Cardiac septum (tissue), 1 donor: Measurements from ENCODE around the gene NR6A1. TPM values are rescaled to one million over a fixed set of nuclear protein-coding genes. Genes with fewer than 3 reads are reported as not detected.

Source experiments
- DNase-seq: peaks from one replicate; pipeline ENCODE4 v3.0.0-alpha.2; 2020; ENCODE audit warnings: low spot score
- intact Hi-C: fragments of 100-400 bp; cut with DNase I; formaldehyde crosslinking; loops from one replicate; pipeline ENCODE4 v1.14.0; 2022
- total RNA-seq: library from RNA; stranded (reverse); fragmentation: NEBNext Ultra II Directional; extraction: Animal tissue kit (Norgen Biotek cat#: 25700); gene quantifications from one replicate; pipeline ENCODE4 v1.2.1, GENCODE V29; 2021
- donor health status: DM: no; HTN: no; CAD: no.

NR6A1 gene
- total RNA-seq, 1 donor from 2014 or later, result 2.2 TPM

GRCh38 chr9:124799274-124800006 is 28.3 kb upstream of the NR6A1 start:
- no peak for DNase-seq
- intact Hi-C loops, result no loop called here

- DNase-seq, result no peak
- intact Hi-C loops, result no loop called here
Measured at GRCh38 chr9:124797343-124798103, 26.4 kb upstream of the NR6A1 start.

- intact Hi-C loops, result no loop called here
- DNase-seq, result no peak
Measured at GRCh38 chr9:124795881-124796431, 24.8 kb upstream of the NR6A1 start.

GRCh38 chr9:124794902-124795491 is 23.9 kb upstream of the NR6A1 start:
- intact Hi-C loops, result no loop called here

GRCh38 chr9:124793015-124793541 is 22.0 kb upstream of the NR6A1 start:
- intact Hi-C loops, result no loop called here
- DNase-seq, result no peak

More at GRCh38 chr9:124794902-124795491, 23.9 kb upstream of the NR6A1 start:
- DNase-seq, result no peak

- intact Hi-C loops, result no loop called here
- no peak for DNase-seq
Measured at GRCh38 chr9:124792257-124793014, 21.3 kb upstream of the NR6A1 start.

GRCh38 chr9:124790801-124791505 is 19.8 kb upstream of the NR6A1 start:
- intact Hi-C loops, result no loop called here

GRCh38 chr9:124790301-124790700 is 19.2 kb upstream of the NR6A1 start:
- intact Hi-C loops, result no loop called here

More at GRCh38 chr9:124790801-124791505, 19.8 kb upstream of the NR6A1 start:
- peak; percentile 15 for DNase-seq

GRCh38 chr9:124789531-124789930 is 18.4 kb upstream of the NR6A1 start:
- DNase-seq, result no peak
- intact Hi-C loops, result no loop called here

More at GRCh38 chr9:124790301-124790700, 19.2 kb upstream of the NR6A1 start:
- no peak for DNase-seq

- intact Hi-C loops, result no loop called here
- DNase-seq, result no peak
Measured at GRCh38 chr9:124788542-124789217, 17.6 kb upstream of the NR6A1 start.

GRCh38 chr9:124786881-124787573 is 15.9 kb upstream of the NR6A1 start:
- peak; percentile 62 for DNase-seq
- intact Hi-C loops, result no loop called here

GRCh38 chr9:124784509-124784908 is 13.4 kb upstream of the NR6A1 start:
- intact Hi-C loops, result no loop called here

GRCh38 chr9:124783830-124784229 is 12.7 kb upstream of the NR6A1 start:
- intact Hi-C loops, result no loop called here
- no peak for DNase-seq

More at GRCh38 chr9:124784509-124784908, 13.4 kb upstream of the NR6A1 start:
- DNase-seq, result no peak

GRCh38 chr9:124782661-124783574 is 11.8 kb upstream of the NR6A1 start:
- intact Hi-C loops, result no loop called here

GRCh38 chr9:124781967-124782660 is 11.0 kb upstream of the NR6A1 start:
- intact Hi-C loops, result no loop called here
- peak; percentile 63 for DNase-seq

More at GRCh38 chr9:124782661-124783574, 11.8 kb upstream of the NR6A1 start:
- DNase-seq, result peak; percentile 69

- DNase-seq, result peak; percentile 60
- intact Hi-C loops, result no loop called here
Measured at GRCh38 chr9:124780757-124781151, 9.6 kb upstream of the NR6A1 start.
